GM19328 (cell line): ENCODE data around the gene XPO6.
"Not testable (repeated sequence)": the region's sequence is repeated elsewhere in the genome, so short reads cannot be mapped to it uniquely, and the experiment has no call there.

ENCODE experiments used
- ATAC-seq: cut with Tn5 transposase; IDR thresholded peaks from one replicate; pipeline ENCODE4 v1.9.1; 2021; ENCODE audit warnings: mild to moderate bottlenecking, moderate library complexity; ENCODE audit not compliant: unreplicated experiment

The XPO6 gene

GRCh38 chr16:28118637-28119036 lies 93.1 kb downstream of the XPO6 start:
- no peak for ATAC-seq

GRCh38 chr16:28117168-28117565 lies 94.6 kb downstream of the XPO6 start:
- ATAC-seq, result no peak

GRCh38 chr16:28115866-28116265 lies 95.9 kb downstream of the XPO6 start:
- not testable (repeated sequence) for ATAC-seq

- ATAC-seq, result no peak
These were observed 98.9 kb downstream of the XPO6 start for GRCh38 chr16:28112908-28113307.

GRCh38 chr16:28110977-28111376 lies 100.8 kb downstream of the XPO6 start:
- no peak for ATAC-seq

GRCh38 chr16:28110479-28110878 lies 101.3 kb downstream of the XPO6 start:
- no peak for ATAC-seq

- no peak for ATAC-seq
These were observed 101.7 kb downstream of the XPO6 start for GRCh38 chr16:28110074-28110473.

- no peak for ATAC-seq
These were observed 103.0 kb downstream of the XPO6 start for GRCh38 chr16:28108590-28109247.

GRCh38 chr16:28107232-28107631 lies 104.5 kb downstream of the XPO6 start:
- no peak for ATAC-seq

GRCh38 chr16:28106467-28107215 lies 105.1 kb downstream of the XPO6 start:
- ATAC-seq, result no peak

- ATAC-seq, result no peak
These were observed 105.8 kb downstream of the XPO6 start for GRCh38 chr16:28105954-28106353.

- no peak for ATAC-seq
These were observed 106.5 kb downstream of the XPO6 start for GRCh38 chr16:28105297-28105696.

- ATAC-seq, result no peak
These were observed 107.4 kb downstream of the XPO6 start for GRCh38 chr16:28104404-28104803.

- ATAC-seq, result no peak
These were observed 108.1 kb downstream of the XPO6 start for GRCh38 chr16:28103516-28104170.

GRCh38 chr16:28101533-28101890 lies 110.3 kb downstream of the XPO6 start:
- ATAC-seq, result no peak

GRCh38 chr16:28100810-28101532 lies 110.8 kb downstream of the XPO6 start:
- no peak for ATAC-seq

GRCh38 chr16:28098959-28099945 lies 112.5 kb downstream of the XPO6 start:
- ATAC-seq, result no peak

GRCh38 chr16:28098171-28098958 lies 113.4 kb downstream of the XPO6 start:
- no peak for ATAC-seq
